SKM-1 treated with dmso at 0.1 percent for 144 hours (cell line): ENCODE data around the gene ZBTB1.

ENCODE experiments used
- DNase-seq: peaks from one replicate; lab custom pipeline; 2025; ENCODE audit not compliant: unreplicated experiment; lab: John Stamatoyannopoulos, UW

The ZBTB1 gene

GRCh38 chr14:64504310-64504896, at the start of gene ZBTB1:
ZBTB1 (plus strand) TSS chr14:64504770; CDS start chr14:64521505, 16,735 bp downstream.
- peak; percentile 37 for DNase-seq

- no peak for DNase-seq
Measured at GRCh38 chr14:64459405-64460136, 45.0 kb upstream of the ZBTB1 start.

GRCh38 chr14:64461221-64461620, 43.3 kb upstream of the ZBTB1 start:
- DNase-seq = no peak

GRCh38 chr14:64463195-64463594, 41.4 kb upstream of the ZBTB1 start:
- no peak for DNase-seq

GRCh38 chr14:64463873-64464272, 40.7 kb upstream of the ZBTB1 start:
- DNase-seq = no peak

- no peak for DNase-seq
Measured at GRCh38 chr14:64464651-64465050, 39.9 kb upstream of the ZBTB1 start.

GRCh38 chr14:64465191-64465822, 39.3 kb upstream of the ZBTB1 start, which contains the start of gene AKAP5:
AKAP5 (plus strand) TSS chr14:64465499; CDS start chr14:64468395, 2,896 bp downstream.
- no peak for DNase-seq

- no peak for DNase-seq
Measured at GRCh38 chr14:64465831-64466554, 38.6 kb upstream of the ZBTB1 start.

- DNase-seq = no peak
Measured at GRCh38 chr14:64467101-64467500, 37.5 kb upstream of the ZBTB1 start.

GRCh38 chr14:64467566-64467965, 37.0 kb upstream of the ZBTB1 start:
- no peak for DNase-seq

GRCh38 chr14:64468451-64468850, 36.1 kb upstream of the ZBTB1 start:
- DNase-seq = no peak

- no peak for DNase-seq
Measured at GRCh38 chr14:64474041-64474440, 30.5 kb upstream of the ZBTB1 start.

GRCh38 chr14:64474698-64475097, 29.9 kb upstream of the ZBTB1 start:
- DNase-seq = no peak

- DNase-seq = no peak
Measured at GRCh38 chr14:64475585-64476273, 28.8 kb upstream of the ZBTB1 start.

GRCh38 chr14:64476438-64476837, 28.1 kb upstream of the ZBTB1 start:
- no peak for DNase-seq

- DNase-seq = no peak
Measured at GRCh38 chr14:64478634-64479250, 25.8 kb upstream of the ZBTB1 start.

GRCh38 chr14:64488590-64489099, 15.9 kb upstream of the ZBTB1 start:
- DNase-seq = no peak

GRCh38 chr14:64491637-64492036, 12.9 kb upstream of the ZBTB1 start:
- no peak for DNase-seq

- DNase-seq = no peak
Measured at GRCh38 chr14:64493455-64493854, 11.1 kb upstream of the ZBTB1 start.

GRCh38 chr14:64495252-64495651, 9.3 kb upstream of the ZBTB1 start:
- DNase-seq = no peak
